ENCODE data around the gene CSNK1D.
"Not testable (repeated sequence)": the region's sequence is repeated elsewhere in the genome, so short reads cannot be mapped to it uniquely, and the experiment has no call there.

Gene CSNK1D

DNA sequence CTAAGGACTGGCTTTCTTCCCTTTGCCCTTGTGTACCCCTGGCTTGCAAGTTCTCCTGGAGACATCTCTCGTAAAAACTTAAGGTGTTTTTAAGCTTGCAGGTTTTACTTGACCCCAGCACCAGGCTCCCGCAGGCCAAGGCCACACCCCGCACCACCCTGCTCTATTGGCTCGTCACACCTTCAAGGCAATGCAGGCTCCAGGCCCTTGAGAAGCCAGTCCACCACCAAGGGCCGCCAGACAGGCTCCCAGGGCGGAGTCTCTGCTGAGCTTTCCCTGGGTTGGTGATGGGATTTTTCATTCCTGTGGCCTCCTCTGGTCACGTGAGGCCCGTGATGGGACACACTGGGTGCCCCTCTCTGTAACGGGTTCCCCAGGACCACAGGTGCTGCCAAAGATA is 9.9 kb downstream of the CSNK1D start:
- peaks cover 30% of the 10 kb centered on the region for H3K4me1 ChIP-seq (ENCODE audit: control insufficient read depth, insufficient read depth, low read length)
- peaks cover 77% of the 10 kb centered on the region for H3K36me3 ChIP-seq (ENCODE audit: insufficient read depth, low read length)
- H3K4me3 ChIP-seq (ENCODE audit: low read length): no peak overlapping the region

DNA sequence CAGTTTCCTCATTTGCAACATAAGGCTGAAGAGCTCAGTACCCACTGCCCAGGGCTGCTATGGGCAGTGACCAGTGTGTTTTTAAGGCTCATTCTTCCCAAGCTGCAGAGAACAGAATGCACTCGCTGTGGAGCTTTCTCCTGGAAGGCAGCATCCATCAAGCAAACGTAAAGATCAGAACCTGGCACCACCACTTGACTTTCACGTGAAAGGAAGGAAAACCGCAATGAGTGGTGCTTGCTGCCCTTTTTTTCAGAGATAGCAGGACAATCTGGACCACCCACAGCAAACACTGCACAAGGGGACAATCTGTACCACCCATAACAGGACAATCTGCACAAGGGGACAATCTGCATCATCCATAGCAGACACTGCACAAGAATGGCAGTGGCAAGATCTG is 11.2 kb downstream of the CSNK1D start:
- H3K27me3 ChIP-seq (ENCODE audit: control insufficient read depth, insufficient read depth, low read length): no peaks in the 10 kb centered on the region
- peaks cover 80% of the 10 kb centered on the region for H3K36me3 ChIP-seq (ENCODE audit: insufficient read depth, low read length)
- no peaks in the 10 kb centered on the region for H3K9me3 ChIP-seq (replicated peaks; ENCODE audit: low read length)
- no peak overlapping the region for H3K4me2 ChIP-seq (ENCODE audit: low read length)
- no peak overlapping the region for H3K9ac ChIP-seq (ENCODE audit: low read depth, low read length)
- H3K4me1 ChIP-seq (ENCODE audit: control insufficient read depth, insufficient read depth, low read length): peaks cover 28% of the 10 kb centered on the region
- no peak overlapping the region for H3K4me3 ChIP-seq (ENCODE audit: low read length)

More for the DNA sequence above, 9.9 kb downstream of the CSNK1D start:
- Histone ChIP-seq H3K9me3 (replicated peaks; ENCODE audit: low read length) (no peaks in the 10 kb centered on the region), H3K4me2 (ENCODE audit: low read length) (no peak overlapping the region), H3K27me3 (ENCODE audit: control insufficient read depth, insufficient read depth, low read length) (no peaks in the 10 kb centered on the region), H3K9ac (ENCODE audit: low read depth, low read length) (no peak overlapping the region)

DNA sequence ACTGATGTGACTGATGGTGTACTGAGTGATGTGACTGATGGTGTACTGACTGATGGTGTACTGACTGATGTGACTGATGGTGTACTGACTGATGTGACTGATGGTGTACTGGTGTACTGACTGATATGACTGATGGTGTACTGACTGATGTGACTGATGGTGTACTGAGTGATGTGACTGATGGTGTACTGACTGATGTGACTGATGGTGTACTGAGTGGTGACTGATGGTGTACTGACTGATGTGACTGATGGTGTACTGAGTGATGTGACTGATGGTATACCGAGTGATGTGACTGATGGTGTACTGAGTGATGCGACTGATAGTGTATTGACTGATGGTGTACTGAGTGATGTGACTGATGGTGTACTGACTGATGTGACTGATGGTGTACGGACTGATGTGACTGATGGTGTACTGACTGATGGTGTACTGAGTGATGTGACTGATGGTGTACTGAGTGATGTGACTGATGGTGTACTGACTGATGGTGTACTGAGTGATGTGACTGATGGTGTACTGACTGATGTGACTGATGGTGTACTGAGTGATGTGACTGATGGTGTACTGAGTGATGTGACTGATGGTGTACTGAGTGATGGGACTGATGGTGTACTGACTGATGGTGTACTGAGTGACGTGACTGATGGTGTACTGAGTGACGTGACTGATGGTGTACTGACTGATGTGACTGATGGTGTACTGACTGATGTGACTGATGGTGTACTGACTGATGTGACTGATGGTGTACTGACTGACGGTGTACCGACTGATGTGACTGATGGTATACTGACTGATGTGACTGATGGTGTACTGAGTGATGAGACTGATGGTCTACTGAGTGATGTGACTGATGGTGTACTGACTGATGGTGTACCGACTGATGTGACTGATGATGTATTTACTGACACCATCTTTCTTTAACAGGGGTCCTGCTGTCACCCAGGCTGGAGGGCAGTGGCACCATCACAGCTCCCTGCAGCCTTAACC is 13.2 kb downstream of the CSNK1D start:
- not testable (repeated sequence) for H3K27me3 ChIP-seq (ENCODE audit: control insufficient read depth, insufficient read depth, low read length); H3K9ac ChIP-seq (ENCODE audit: low read depth, low read length); H3K4me3 ChIP-seq (ENCODE audit: low read length); H3K9me3 ChIP-seq (replicated peaks; ENCODE audit: low read length); H3K4me1 ChIP-seq (ENCODE audit: control insufficient read depth, insufficient read depth, low read length); H3K4me2 ChIP-seq (ENCODE audit: low read length)
- peaks cover 87% of the 10 kb centered on the region for H3K36me3 ChIP-seq (ENCODE audit: insufficient read depth, low read length)

DNA sequence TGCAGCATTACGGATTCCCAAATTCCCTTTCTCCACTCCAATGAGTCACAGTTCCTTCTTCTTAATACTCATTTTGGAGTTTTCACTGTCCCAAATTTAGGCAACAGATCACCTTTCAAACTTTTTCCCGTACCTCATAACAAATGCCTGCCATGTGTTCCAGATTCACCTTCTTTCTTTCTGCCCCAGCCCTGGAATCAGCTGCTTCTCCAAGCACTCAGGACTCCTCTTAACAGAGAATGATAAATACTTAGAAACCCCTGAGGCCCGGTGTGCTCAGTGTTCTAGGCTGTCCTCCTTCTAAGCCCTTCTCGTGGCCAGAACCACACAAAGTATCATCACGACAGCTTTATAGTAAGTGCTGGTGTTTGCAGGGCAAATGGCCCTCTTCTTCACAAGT is 14.9 kb downstream of the CSNK1D start:
- Histone ChIP-seq H3K27me3 (ENCODE audit: control insufficient read depth, insufficient read depth, low read length) (no peaks in the 10 kb centered on the region), H3K4me2 (ENCODE audit: low read length) (no peak overlapping the region), H3K36me3 (ENCODE audit: insufficient read depth, low read length) (peaks cover 77% of the 10 kb centered on the region), H3K4me3 (ENCODE audit: low read length) (no peak overlapping the region), H3K4me1 (ENCODE audit: control insufficient read depth, insufficient read depth, low read length) (peaks cover 10% of the 10 kb centered on the region), H3K9ac (ENCODE audit: low read depth, low read length) (no peak overlapping the region), H3K9me3 (replicated peaks; ENCODE audit: low read length) (no peaks in the 10 kb centered on the region)

DNA sequence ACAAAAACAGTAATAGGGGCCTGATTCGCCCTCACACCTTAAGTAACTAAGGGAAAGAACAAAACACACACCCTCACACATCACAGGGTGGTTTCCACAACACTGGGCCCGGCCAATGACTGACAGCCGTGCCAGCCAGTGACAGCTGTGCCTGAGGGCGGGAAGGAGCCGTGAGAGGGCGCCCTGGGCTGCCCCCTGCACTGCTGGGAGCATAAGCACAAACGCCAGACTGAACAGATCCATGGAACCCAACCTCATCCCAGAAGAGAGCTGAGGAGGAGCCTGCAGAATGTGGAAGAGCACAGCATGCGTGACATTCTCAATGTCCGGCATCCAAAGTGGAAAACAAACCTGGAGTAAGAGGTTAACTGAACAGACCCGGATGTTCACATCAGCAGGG is 16.0 kb downstream of the CSNK1D start:
- Histone ChIP-seq H3K36me3 (ENCODE audit: insufficient read depth, low read length) (peaks cover 77% of the 10 kb centered on the region), H3K4me1 (ENCODE audit: control insufficient read depth, insufficient read depth, low read length) (peaks cover 10% of the 10 kb centered on the region), H3K4me2 (ENCODE audit: low read length) (no peak overlapping the region), H3K9me3 (replicated peaks; ENCODE audit: low read length) (no peaks in the 10 kb centered on the region), H3K4me3 (ENCODE audit: low read length) (no peak overlapping the region), H3K27me3 (ENCODE audit: control insufficient read depth, insufficient read depth, low read length) (no peaks in the 10 kb centered on the region), H3K9ac (ENCODE audit: low read depth, low read length) (no peak overlapping the region)

DNA sequence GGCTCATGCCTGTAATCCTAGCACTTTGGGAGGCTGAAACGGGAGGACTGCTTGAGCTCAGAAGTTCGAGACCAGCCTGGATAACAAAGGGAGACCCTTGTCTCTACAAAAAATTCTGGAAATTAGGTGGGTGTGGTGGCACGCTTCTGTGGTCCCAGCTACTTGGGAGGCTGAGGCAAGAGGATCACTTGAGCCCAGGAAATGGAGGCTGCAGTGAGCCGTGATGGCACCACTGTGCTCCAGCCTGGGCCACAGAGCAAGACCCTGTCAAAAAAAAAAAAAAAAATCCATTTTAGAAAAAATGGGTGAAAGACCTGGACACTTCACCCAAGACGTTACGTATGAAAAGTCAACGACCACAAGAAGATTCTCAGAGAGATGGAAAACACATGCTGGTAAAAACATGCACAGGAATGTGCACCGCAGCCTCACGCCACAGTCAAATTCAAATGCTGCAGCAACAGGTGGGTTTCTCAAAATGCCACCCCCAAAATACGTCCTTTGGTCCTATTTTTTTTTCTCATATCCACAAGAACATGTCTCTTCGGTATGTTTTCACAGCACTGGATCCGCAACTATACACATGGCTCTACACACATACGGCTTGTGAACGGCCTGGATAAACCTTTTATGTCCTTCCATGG is 17.1 kb downstream of the CSNK1D start:
- Histone ChIP-seq H3K36me3 (ENCODE audit: insufficient read depth, low read length) (peaks cover 77% of the 10 kb centered on the region), H3K9me3 (replicated peaks; ENCODE audit: low read length) (no peaks in the 10 kb centered on the region), H3K27me3 (ENCODE audit: control insufficient read depth, insufficient read depth, low read length) (no peaks in the 10 kb centered on the region), H3K4me1 (ENCODE audit: control insufficient read depth, insufficient read depth, low read length) (peaks cover 10% of the 10 kb centered on the region), H3K9ac (ENCODE audit: low read depth, low read length) (no peak overlapping the region), H3K4me2 (ENCODE audit: low read length) (no peak overlapping the region), H3K4me3 (ENCODE audit: low read length) (no peak overlapping the region)

DNA sequence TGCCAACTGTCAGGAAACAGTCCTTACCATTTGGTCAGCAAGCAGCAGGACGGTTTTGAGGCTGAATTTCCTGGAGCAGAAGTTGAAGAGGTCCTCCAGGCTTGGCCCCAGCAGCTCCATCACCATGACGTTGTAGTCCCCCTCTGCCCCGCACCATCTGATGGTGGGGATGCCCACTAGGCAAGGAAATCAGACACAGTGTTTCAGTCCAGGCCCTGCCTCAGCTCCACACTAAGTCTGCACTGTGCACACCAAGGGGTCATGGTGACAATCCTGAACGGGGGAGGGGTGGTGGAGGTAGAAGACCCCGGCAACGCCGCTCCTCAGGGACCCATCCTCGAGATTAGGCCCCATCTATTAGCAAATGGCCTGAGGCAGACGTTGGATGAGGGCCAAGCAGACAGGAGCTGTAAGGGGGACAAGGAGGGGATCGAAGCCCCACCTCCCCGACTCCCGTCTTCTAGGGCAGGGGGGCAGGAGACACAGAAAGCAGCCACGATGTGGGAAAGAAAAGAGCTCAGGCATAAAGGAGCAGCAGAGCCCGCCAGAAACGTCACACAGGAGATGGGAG is 18.0 kb downstream of the CSNK1D start:
- H3K4me3 ChIP-seq (ENCODE audit: low read length): no peak overlapping the region
- peaks cover 10% of the 10 kb centered on the region for H3K4me1 ChIP-seq (ENCODE audit: control insufficient read depth, insufficient read depth, low read length)
- no peak overlapping the region for H3K4me2 ChIP-seq (ENCODE audit: low read length)
- no peaks in the 10 kb centered on the region for H3K9me3 ChIP-seq (replicated peaks; ENCODE audit: low read length)
- no peaks in the 10 kb centered on the region for H3K27me3 ChIP-seq (ENCODE audit: control insufficient read depth, insufficient read depth, low read length)
- peaks cover 77% of the 10 kb centered on the region for H3K36me3 ChIP-seq (ENCODE audit: insufficient read depth, low read length)
- H3K9ac ChIP-seq (ENCODE audit: low read depth, low read length): no peak overlapping the region

DNA sequence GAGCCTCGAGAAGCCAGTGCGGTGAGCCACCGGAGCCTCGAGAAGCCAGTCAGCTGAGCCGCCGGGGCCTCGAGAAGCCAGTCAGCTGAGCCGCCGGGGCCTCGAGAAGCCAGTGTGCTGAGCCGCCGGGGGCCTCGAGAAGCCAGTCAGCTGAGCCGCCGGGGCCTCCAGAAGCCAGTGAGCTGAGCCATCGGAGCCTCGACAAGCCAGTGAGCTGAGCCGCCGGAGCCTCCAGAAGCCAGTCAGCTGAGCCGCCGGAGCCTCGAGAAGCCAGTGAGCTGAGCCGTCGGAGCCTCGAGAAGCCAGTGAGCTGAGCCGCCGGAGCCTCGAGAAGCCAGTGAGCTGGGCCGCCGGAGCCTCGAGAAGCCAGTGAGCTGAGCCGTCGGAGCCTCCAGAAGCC is 18.8 kb downstream of the CSNK1D start:
- H3K27me3 ChIP-seq (ENCODE audit: control insufficient read depth, insufficient read depth, low read length); H3K4me2 ChIP-seq (ENCODE audit: low read length); H3K9me3 ChIP-seq (replicated peaks; ENCODE audit: low read length); H3K4me1 ChIP-seq (ENCODE audit: control insufficient read depth, insufficient read depth, low read length); H3K4me3 ChIP-seq (ENCODE audit: low read length); H3K9ac ChIP-seq (ENCODE audit: low read depth, low read length): not testable (repeated sequence)
- H3K36me3 ChIP-seq (ENCODE audit: insufficient read depth, low read length): peaks cover 77% of the 10 kb centered on the region

DNA sequence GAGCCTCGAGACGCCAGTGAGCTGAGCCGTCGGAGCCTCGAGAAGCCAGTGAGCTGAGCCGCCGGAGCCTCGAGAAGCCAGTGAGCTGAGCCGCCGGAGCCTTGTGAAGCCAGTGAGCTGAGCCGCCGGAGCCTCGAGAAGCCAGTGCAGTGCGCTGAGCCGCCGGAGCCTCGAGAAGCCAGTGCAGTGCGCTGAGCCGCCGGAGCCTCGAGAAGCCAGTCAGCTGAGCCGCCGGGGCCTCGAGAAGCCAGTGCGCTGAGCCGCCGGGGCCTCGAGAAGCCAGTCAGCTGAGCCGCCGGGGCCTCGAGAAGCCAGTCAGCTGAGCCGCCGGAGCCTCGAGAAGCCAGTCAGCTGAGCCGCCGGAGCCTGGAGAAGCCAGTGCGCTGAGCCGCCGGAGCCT is 19.4 kb downstream of the CSNK1D start:
- not testable (repeated sequence) for H3K4me3 ChIP-seq (ENCODE audit: low read length); H3K9ac ChIP-seq (ENCODE audit: low read depth, low read length); H3K27me3 ChIP-seq (ENCODE audit: control insufficient read depth, insufficient read depth, low read length); H3K9me3 ChIP-seq (replicated peaks; ENCODE audit: low read length); H3K4me1 ChIP-seq (ENCODE audit: control insufficient read depth, insufficient read depth, low read length); H3K4me2 ChIP-seq (ENCODE audit: low read length)
- peaks cover 77% of the 10 kb centered on the region for H3K36me3 ChIP-seq (ENCODE audit: insufficient read depth, low read length)

DNA sequence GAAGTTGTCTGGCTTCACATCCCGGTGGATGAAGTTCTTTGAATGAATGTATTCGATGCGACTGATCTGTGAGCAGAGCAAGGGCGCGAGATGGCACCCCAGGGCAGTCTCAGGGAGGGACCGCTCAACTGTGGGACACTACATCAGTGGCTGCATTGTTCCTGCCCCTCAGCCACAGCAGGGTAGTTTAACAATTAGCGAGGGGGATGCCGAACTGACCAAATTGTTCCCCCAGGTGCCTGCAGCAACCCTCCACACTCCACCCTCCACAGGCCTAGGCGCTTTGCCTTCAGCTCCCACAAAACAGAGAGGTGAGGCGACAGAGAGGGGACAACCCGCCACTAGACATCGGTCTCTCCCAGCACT is 20.3 kb downstream of the CSNK1D start:
- Histone ChIP-seq H3K27me3 (ENCODE audit: control insufficient read depth, insufficient read depth, low read length) (no peaks in the 10 kb centered on the region), H3K4me2 (ENCODE audit: low read length) (no peak overlapping the region), H3K9ac (ENCODE audit: low read depth, low read length) (no peak overlapping the region), H3K4me1 (ENCODE audit: control insufficient read depth, insufficient read depth, low read length) (peaks cover 7% of the 10 kb centered on the region), H3K9me3 (replicated peaks; ENCODE audit: low read length) (no peaks in the 10 kb centered on the region), H3K36me3 (ENCODE audit: insufficient read depth, low read length) (peaks cover 77% of the 10 kb centered on the region), H3K4me3 (ENCODE audit: low read length) (no peak overlapping the region)

DNA sequence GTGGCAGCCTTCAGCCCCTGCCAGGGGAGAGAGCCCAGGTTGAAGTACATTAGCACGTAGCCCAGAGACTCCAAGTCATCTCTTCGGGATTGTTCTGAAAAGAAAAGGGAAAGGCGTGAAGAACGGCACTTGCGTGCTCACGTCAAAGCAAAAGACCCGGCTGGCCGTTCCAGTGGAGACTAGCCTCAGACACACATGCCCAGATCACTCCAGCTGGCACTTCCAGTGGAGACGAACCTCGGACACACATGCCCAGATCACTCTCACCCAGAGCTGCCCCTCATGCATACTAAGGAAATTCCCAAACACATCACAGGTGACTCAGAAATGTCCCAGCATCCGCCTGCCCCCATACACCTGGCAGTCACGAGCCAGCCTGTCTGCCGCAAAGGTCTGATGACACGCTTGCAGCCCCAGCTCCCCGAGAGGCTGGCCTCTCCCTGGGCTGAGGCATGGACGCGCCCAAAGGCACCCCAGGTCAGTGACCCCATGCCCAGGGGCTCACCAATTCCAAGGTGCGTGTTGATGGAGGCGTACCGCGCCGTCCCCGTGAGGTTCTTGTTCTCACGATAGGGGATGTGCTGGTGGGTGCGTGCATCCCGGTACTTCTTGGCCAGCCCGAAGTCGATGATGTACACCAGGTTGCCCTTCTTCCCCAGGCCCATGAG is 20.9 kb downstream of the CSNK1D start:
- no peaks in the 10 kb centered on the region for H3K27me3 ChIP-seq (ENCODE audit: control insufficient read depth, insufficient read depth, low read length)
- no peak overlapping the region for H3K4me3 ChIP-seq (ENCODE audit: low read length)
- no peaks in the 10 kb centered on the region for H3K9me3 ChIP-seq (replicated peaks; ENCODE audit: low read length)
- H3K4me2 ChIP-seq (ENCODE audit: low read length): no peak overlapping the region
- H3K9ac ChIP-seq (ENCODE audit: low read depth, low read length): no peak overlapping the region
- peaks cover 9% of the 10 kb centered on the region for H3K4me1 ChIP-seq (ENCODE audit: control insufficient read depth, insufficient read depth, low read length)
- H3K36me3 ChIP-seq (ENCODE audit: insufficient read depth, low read length): peaks cover 82% of the 10 kb centered on the region
